WTC11 (cell line): ENCODE data around the gene CEP63. TPM values are rescaled to one million over a fixed set of nuclear protein-coding genes. Genes with fewer than 3 reads are reported as not detected.

Experiments
- ATAC-seq: fragments of 200-7000 bp; cut with Tn5 transposase; 2 replicates; pipeline ENCODE4 v1.10.0; 2021; ENCODE audit warnings: mild to moderate bottlenecking, moderate library complexity
- Bru-seq: library from RNA; stranded (reverse); fragments of 400-500 nt; gene quantifications from one replicate; lab custom pipeline; 2021; lab: Mats Ljungman, UMichigan
- CTCF ChIA-PET: fragments of 300-600 bp; sonication (Branson Sonifier 250); formaldehyde crosslinking; loops from one replicate; lab custom pipeline; 2021; ENCODE audit warnings: antibody characterized with exemption; lab: Charles Lee
- POLR2A ChIA-PET: fragments of 350-600 bp; sonication (Branson Sonifier 250); formaldehyde crosslinking; loops from one replicate; lab custom pipeline; 2021; ENCODE audit warnings: antibody characterized with exemption; lab: Charles Lee
- DNase-seq: peaks from one replicate; pipeline ENCODE4 v3.0.0; 2021; ENCODE audit warnings: low spot score
- H3K27ac Mint-ChIP-seq: 2 replicates; pipeline ENCODE4 v1.8.0; 2021; ENCODE audit warnings: mixed read lengths
- H3K27me3 Mint-ChIP-seq: 2 replicates; pipeline ENCODE4 v1.8.0; 2021; ENCODE audit warnings: low read depth, mild to moderate bottlenecking, moderate library complexity, mixed read lengths
- H3K36me3 Mint-ChIP-seq: 2 replicates; pipeline ENCODE4 v1.8.0; 2021; ENCODE audit warnings: mixed read lengths
- H3K4me1 Mint-ChIP-seq: 2 replicates; pipeline ENCODE4 v1.8.0; 2022; ENCODE audit warnings: mixed read lengths
- H3K4me3 Mint-ChIP-seq: 2 replicates; pipeline ENCODE4 v1.8.0; 2021; ENCODE audit warnings: mild to moderate bottlenecking, moderate library complexity, mixed read lengths
- H3K9me3 Mint-ChIP-seq: 2 replicates; pipeline ENCODE4 v1.8.0; 2021; ENCODE audit warnings: mixed read lengths
- ATF1 ChIP-seq: sonication (generic); formaldehyde crosslinking; IDR thresholded peaks from 2 replicates; pipeline ENCODE4 v1.8.1; 2023; ENCODE audit warnings: mild to moderate bottlenecking, moderate library complexity, missing genetic modification reagents
- ATF3 ChIP-seq: sonication (generic); formaldehyde crosslinking; conservative IDR thresholded peaks from 2 replicates; pipeline ENCODE4 v1.8.1; 2022; ENCODE audit warnings: mild to moderate bottlenecking, missing genetic modification reagents
- CREM ChIP-seq: sonication (generic); formaldehyde crosslinking; IDR thresholded peaks from 2 replicates; pipeline ENCODE4 v1.8.1; 2022; ENCODE audit warnings: mild to moderate bottlenecking, missing genetic modification reagents, moderate library complexity
- ELF4 ChIP-seq: sonication (generic); formaldehyde crosslinking; IDR thresholded peaks from 2 replicates; pipeline ENCODE4 v1.8.1; 2022; ENCODE audit warnings: low read depth, mild to moderate bottlenecking, moderate library complexity, missing genetic modification reagents
- FOXJ3 ChIP-seq: sonication (generic); formaldehyde crosslinking; IDR thresholded peaks from 2 replicates; pipeline ENCODE4 v1.9.0; 2021; ENCODE audit warnings: missing genetic modification reagents, mild to moderate bottlenecking, borderline replicate concordance
- GABPB1 ChIP-seq: sonication (generic); formaldehyde crosslinking; IDR thresholded peaks from 2 replicates; pipeline ENCODE4 v1.8.1; 2023; ENCODE audit warnings: mild to moderate bottlenecking, missing genetic modification reagents
- IRF1 ChIP-seq: sonication (generic); formaldehyde crosslinking; IDR thresholded peaks from 2 replicates; pipeline ENCODE4 v1.8.0; 2023; ENCODE audit warnings: missing genetic modification reagents
- JUN ChIP-seq: sonication (generic); formaldehyde crosslinking; IDR thresholded peaks from 2 replicates; pipeline ENCODE4 v1.8.0; 2023; ENCODE audit warnings: mild to moderate bottlenecking, missing genetic modification reagents
- NFE2L1 ChIP-seq: sonication (generic); formaldehyde crosslinking; IDR thresholded peaks from 2 replicates; pipeline ENCODE4 v1.8.1; 2023; ENCODE audit warnings: missing genetic modification reagents
- NFYB ChIP-seq: sonication (generic); formaldehyde crosslinking; conservative IDR thresholded peaks from 2 replicates; pipeline ENCODE4 v1.8.0; 2022; ENCODE audit warnings: low read depth, missing genetic modification reagents
- SMAD3 ChIP-seq: sonication (generic); formaldehyde crosslinking; IDR thresholded peaks from 2 replicates; pipeline ENCODE4 v1.8.0; 2022; ENCODE audit warnings: missing genetic modification reagents, mild to moderate bottlenecking, borderline replicate concordance
- SP1 ChIP-seq: sonication (generic); formaldehyde crosslinking; conservative IDR thresholded peaks from 2 replicates; pipeline ENCODE4 v1.8.1; 2022; ENCODE audit warnings: missing genetic modification reagents
- TEAD4 ChIP-seq: sonication (generic); formaldehyde crosslinking; IDR thresholded peaks from 2 replicates; pipeline ENCODE4 v1.8.0; 2022; ENCODE audit warnings: mild to moderate bottlenecking, missing genetic modification reagents
- TP53 ChIP-seq: sonication (generic); formaldehyde crosslinking; IDR thresholded peaks from 2 replicates; pipeline ENCODE4 v1.8.1; 2023; ENCODE audit warnings: mild to moderate bottlenecking, missing genetic modification reagents
- ZBTB21 ChIP-seq: sonication (generic); formaldehyde crosslinking; IDR thresholded peaks from 2 replicates; pipeline ENCODE4 v1.8.1; 2023; ENCODE audit warnings: mild to moderate bottlenecking, missing genetic modification reagents, borderline replicate concordance
- ZNF232 ChIP-seq: sonication (generic); formaldehyde crosslinking; IDR thresholded peaks from 2 replicates; pipeline ENCODE4 v1.8.0; 2022; ENCODE audit warnings: mild to moderate bottlenecking, missing genetic modification reagents
- ZNF416 ChIP-seq: fragments of 250-450 bp; sonication (Bioruptor Pico); IDR thresholded peaks from 2 replicates; pipeline ENCODE4 v1.9.0; 2021; ENCODE audit warnings: mild to moderate bottlenecking, inconsistent platforms
- ZNF512 ChIP-seq: sonication (generic); formaldehyde crosslinking; IDR thresholded peaks from 2 replicates; pipeline ENCODE4 v1.8.1; 2022; ENCODE audit warnings: missing genetic modification reagents, borderline replicate concordance
- long read RNA-seq, 3 experiments: library from RNA in 1 of 3; library from capped mRNA in 1 of 3; library from polyadenylated mRNA in 1 of 3; unstranded in 2 of 3; stranded (forward) in 1 of 3; transcript quantifications; one replicate each; pipeline ENCODE4 v2.0.0, GENCODE V29; 2021
- total RNA-seq: library from RNA; stranded (reverse); gene quantifications from 3 replicates; pipeline ENCODE4 v1.2.3, GENCODE V29; 2021
- TF ChIP-seq, protein P1 (sequence below): fragments of 250-450 bp; sonication (Bioruptor Pico); IDR thresholded peaks from 2 replicates; pipeline ENCODE4 v1.9.0; 2021; ENCODE audit warnings: mild to moderate bottlenecking
- TF ChIP-seq, protein P2 (sequence below): fragments of 250-450 bp; sonication (Bioruptor Pico); conservative IDR thresholded peaks from 2 replicates; pipeline ENCODE4 v1.9.0; 2021; ENCODE audit warnings: mild to moderate bottlenecking
- TF ChIP-seq, protein P3 (sequence below): sonication (generic); formaldehyde crosslinking; IDR thresholded peaks from 2 replicates; pipeline ENCODE4 v1.8.0; 2022; ENCODE audit warnings: mild to moderate bottlenecking, missing genetic modification reagents
- TF ChIP-seq, protein P4 (sequence below): sonication (generic); formaldehyde crosslinking; conservative IDR thresholded peaks from 2 replicates; pipeline ENCODE4 v1.8.1; 2023; ENCODE audit warnings: mild to moderate bottlenecking, low read depth, missing genetic modification reagents, moderate library complexity

CEP63 gene
- total RNA-seq (23.9 to 28.0 TPM (median 24.9 TPM) in 3 replicates), Bru-seq, nascent RNA (percentile 74 among the genes with signal in this experiment)
- long read RNA-seq, experiment 1, transcript CEP63-201 (12 exons, 2,056 nt), result major isoform, 17 of 108 reads
- long read RNA-seq, experiment 1, partial matches to known transcripts, result 19 of 108 reads
- long read RNA-seq, experiment 1, other reads (novel, unspliced or antisense), result 66 of 108 reads
- long read RNA-seq, experiment 2, partial matches to known transcripts, result 7 of 20 reads
- long read RNA-seq, experiment 2, other reads (novel, unspliced or antisense), result 9 of 20 reads
- long read RNA-seq, experiment 3, transcript CEP63-201 (12 exons, 2,056 nt), result major isoform, 5 of 36 reads
- long read RNA-seq, experiment 3, partial matches to known transcripts, result 11 of 36 reads
- long read RNA-seq, experiment 3, other reads (novel, unspliced or antisense), result 17 of 36 reads

DNA sequence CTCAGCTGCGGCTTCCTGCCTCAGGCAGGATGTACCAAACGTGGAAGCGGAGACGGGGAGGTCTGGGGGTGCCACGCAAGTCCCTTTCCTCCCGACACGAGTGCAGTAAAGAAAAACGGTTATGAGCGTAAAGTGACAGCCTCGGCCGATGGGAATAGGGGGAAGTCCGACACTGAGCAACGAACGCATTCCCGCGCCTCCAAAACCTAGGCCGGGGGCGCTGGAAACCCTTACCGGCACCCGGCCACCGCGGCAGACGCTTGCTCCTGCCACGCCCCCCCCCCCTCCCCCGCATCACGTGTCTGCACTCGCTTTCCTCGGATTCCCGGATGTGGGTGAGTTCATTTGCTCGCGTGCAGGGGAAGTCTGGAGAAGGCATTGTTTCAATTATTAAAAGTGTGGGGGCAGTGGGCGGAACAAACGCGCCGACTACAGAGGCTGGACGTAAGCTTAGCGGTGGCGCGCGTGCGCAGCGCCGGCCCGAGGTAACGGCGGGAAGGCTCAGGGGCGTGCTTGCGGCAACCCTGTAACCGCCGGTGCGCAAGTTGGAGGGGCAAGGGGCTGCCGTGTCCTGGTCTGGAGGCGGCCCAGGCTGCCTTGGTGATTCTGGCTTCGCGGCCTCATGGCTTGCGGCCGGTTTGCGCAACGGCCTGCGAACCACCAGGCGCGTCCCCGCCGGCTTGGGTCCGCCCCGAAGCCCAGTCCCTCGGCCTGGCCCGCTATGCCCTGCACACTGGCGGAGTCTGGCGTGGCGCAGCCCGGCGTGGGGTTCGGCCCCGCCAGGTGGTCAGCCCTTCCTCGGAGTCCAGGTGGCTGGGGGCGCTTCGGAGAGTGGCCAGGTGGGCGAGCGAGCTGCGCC lies at the start of gene CEP63, which contains the start of gene ANAPC13:
CEP63 (plus strand) TSS at position 340 of the 859 bp plus-strand sequence. CDS start 9,264 bp downstream, outside the sequence.
ANAPC13 (minus strand) TSS at position 268 of the 859 bp plus-strand sequence. CDS start 3,081 bp downstream, outside the sequence.
- Mint-ChIP-seq H3K27ac (peak within 1 kb of the TSS; percentile 89), H3K4me1 (peaks cover 23% of the 10 kb centered on the region), H3K9me3 (peaks cover 4% of the 10 kb centered on the region), H3K36me3 (peaks cover 14% of the 10 kb centered on the region), H3K4me3 (peak within 1 kb of the TSS; percentile 88), H3K27me3 (no peaks in the 10 kb centered on the region)
- CTCF ChIA-PET, result interaction anchor here (0.7 to 2.7 kb wide), 7 partner anchors 9 to 274 kb away, joined by 3 to 8 read pairs (median 6); no protein-coding TSS in a partner anchor
- ATAC-seq (peak; percentile 88), DNase-seq (peak; percentile 91)
- POLR2A ChIA-PET, result interaction anchor here (1.4 to 2.2 kb wide), 3 partner anchors 37 to 122 kb away, joined by 3 to 9 read pairs (median 6); partner anchors contain the start of gene AMOTL2
- TF ChIP-seq ATF3, result no peak
- TF ChIP-seq NFYB (CRISPR knock-in tag), result 0 out of 2 replicates have a peak, but pooled peaks have one; percentile 10
- TF ChIP-seq ELF4 (CRISPR knock-in tag), result no peak
- TF ChIP-seq SP1, result peak; percentile 68
- TF ChIP-seq, protein P1, sequence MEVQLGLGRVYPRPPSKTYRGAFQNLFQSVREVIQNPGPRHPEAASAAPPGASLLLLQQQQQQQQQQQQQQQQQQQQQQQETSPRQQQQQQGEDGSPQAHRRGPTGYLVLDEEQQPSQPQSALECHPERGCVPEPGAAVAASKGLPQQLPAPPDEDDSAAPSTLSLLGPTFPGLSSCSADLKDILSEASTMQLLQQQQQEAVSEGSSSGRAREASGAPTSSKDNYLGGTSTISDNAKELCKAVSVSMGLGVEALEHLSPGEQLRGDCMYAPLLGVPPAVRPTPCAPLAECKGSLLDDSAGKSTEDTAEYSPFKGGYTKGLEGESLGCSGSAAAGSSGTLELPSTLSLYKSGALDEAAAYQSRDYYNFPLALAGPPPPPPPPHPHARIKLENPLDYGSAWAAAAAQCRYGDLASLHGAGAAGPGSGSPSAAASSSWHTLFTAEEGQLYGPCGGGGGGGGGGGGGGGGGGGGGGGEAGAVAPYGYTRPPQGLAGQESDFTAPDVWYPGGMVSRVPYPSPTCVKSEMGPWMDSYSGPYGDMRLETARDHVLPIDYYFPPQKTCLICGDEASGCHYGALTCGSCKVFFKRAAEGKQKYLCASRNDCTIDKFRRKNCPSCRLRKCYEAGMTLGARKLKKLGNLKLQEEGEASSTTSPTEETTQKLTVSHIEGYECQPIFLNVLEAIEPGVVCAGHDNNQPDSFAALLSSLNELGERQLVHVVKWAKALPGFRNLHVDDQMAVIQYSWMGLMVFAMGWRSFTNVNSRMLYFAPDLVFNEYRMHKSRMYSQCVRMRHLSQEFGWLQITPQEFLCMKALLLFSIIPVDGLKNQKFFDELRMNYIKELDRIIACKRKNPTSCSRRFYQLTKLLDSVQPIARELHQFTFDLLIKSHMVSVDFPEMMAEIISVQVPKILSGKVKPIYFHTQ (CRISPR knock-in tag), result no peak
- no peak; the same call in 1 of the 2 replicates for TF ChIP-seq TP53 (CRISPR knock-in tag)
- TF ChIP-seq FOXJ3, result no peak
- TF ChIP-seq ATF1 (CRISPR knock-in tag), result no peak
- TF ChIP-seq, protein P2, sequence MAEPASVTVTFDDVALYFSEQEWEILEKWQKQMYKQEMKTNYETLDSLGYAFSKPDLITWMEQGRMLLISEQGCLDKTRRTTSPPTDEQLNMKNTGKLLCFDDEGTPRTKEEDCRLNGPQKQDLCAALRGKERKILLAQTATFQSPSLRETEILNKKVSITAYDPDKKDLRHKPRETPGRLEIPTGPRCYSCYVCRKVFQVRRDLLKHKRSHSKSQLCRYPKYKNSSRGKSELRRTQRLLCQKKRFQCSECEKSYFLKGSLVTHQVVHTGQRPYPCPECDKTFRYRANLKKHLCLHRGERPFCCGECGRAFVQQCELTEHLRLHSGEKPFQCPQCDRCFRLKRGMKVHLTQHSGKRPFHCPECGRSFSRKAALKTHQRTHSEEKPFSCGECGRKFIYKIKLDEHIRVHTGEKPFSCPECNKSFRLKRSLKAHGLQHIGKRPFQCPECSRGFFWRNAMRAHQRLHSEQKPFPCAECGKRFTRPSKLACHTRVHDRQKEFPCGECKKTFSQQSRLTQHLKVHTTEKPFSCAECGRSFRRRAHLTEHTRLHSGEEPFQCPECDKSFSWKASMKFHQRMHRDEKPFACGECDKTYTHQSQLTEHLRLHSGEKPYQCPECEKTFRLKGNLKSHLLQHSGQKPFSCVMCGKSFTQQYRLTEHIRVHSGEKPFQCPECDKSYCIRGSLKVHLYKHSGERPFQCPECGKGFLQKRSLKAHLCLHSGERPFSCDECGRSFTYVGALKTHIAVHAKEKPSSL (CRISPR knock-in tag), result no peak
- TF ChIP-seq GABPB1 (CRISPR knock-in tag), result peak; percentile 52; the same call in 1 of the 2 replicates
- no peak; the same call in 1 of the 2 replicates for TF ChIP-seq JUN (CRISPR knock-in tag)
- TF ChIP-seq NFE2L1 (CRISPR knock-in tag), result no peak; the same call in 1 of the 2 replicates
- peak; percentile 87; the same call in 1 of the 2 replicates for TF ChIP-seq CREM (CRISPR knock-in tag)
- TF ChIP-seq ZNF232 (CRISPR knock-in tag), result no peak
- no peak for TF ChIP-seq ZBTB21 (CRISPR knock-in tag)
- TF ChIP-seq SMAD3 (CRISPR knock-in tag), result no peak
- no peak for TF ChIP-seq ZNF416 (CRISPR knock-in tag)
- no peak; the same call in 1 of the 2 replicates for TF ChIP-seq TEAD4 (CRISPR knock-in tag)
- no peak for TF ChIP-seq ZNF512 (CRISPR knock-in tag)
- TF ChIP-seq, protein P3, sequence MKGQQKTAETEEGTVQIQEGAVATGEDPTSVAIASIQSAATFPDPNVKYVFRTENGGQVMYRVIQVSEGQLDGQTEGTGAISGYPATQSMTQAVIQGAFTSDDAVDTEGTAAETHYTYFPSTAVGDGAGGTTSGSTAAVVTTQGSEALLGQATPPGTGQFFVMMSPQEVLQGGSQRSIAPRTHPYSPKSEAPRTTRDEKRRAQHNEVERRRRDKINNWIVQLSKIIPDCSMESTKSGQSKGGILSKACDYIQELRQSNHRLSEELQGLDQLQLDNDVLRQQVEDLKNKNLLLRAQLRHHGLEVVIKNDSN (CRISPR knock-in tag), result peak; percentile 93
- TF ChIP-seq, protein P4, sequence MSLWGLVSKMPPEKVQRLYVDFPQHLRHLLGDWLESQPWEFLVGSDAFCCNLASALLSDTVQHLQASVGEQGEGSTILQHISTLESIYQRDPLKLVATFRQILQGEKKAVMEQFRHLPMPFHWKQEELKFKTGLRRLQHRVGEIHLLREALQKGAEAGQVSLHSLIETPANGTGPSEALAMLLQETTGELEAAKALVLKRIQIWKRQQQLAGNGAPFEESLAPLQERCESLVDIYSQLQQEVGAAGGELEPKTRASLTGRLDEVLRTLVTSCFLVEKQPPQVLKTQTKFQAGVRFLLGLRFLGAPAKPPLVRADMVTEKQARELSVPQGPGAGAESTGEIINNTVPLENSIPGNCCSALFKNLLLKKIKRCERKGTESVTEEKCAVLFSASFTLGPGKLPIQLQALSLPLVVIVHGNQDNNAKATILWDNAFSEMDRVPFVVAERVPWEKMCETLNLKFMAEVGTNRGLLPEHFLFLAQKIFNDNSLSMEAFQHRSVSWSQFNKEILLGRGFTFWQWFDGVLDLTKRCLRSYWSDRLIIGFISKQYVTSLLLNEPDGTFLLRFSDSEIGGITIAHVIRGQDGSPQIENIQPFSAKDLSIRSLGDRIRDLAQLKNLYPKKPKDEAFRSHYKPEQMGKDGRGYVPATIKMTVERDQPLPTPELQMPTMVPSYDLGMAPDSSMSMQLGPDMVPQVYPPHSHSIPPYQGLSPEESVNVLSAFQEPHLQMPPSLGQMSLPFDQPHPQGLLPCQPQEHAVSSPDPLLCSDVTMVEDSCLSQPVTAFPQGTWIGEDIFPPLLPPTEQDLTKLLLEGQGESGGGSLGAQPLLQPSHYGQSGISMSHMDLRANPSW (CRISPR knock-in tag), result no peak
- TF ChIP-seq IRF1 (CRISPR knock-in tag), result no peak
